Keratinocyte (primary cell): Measurements from ENCODE around the gene CUEDC2. TPM values are rescaled to one million over a fixed set of nuclear protein-coding genes. Genes with fewer than 3 reads are reported as not detected.

Experiments used
- DNase-seq: peaks from one replicate; pipeline ENCODE4 v3.0.0-alpha.2; 2011; ENCODE audit warnings: low read depth, missing footprints, low spot score
- FAIRE-seq: peaks from 2 replicates; lab custom pipeline; 2011; peaks lifted over from hg19 to GRCh38; lab: Jason Lieb, UNC
- H2AFZ ChIP-seq: 2 replicates; pipeline ENCODE4 v1.6.0; 2012; ENCODE audit warnings: low read length, control low read depth, inconsistent platforms; ENCODE audit not compliant: control insufficient read depth
- H3K27ac ChIP-seq: 2 replicates; pipeline ENCODE4 v1.5.1; 2011; ENCODE audit warnings: low read length; ENCODE audit not compliant: control insufficient read depth, insufficient read depth
- H3K27me3 ChIP-seq: 3 replicates; pipeline ENCODE4 v1.6.0; 2011; ENCODE audit warnings: low read length; ENCODE audit not compliant: control insufficient read depth, insufficient read depth; ENCODE audit errors: extremely low read depth
- H3K36me3 ChIP-seq, 2 experiments: 2 replicates in 1 of 2; 3 replicates in 1 of 2; pipeline ENCODE4 v1.5.1; 2011; ENCODE audit warnings: low read length in 2 of 2, mild to moderate bottlenecking in 1 of 2; ENCODE audit not compliant: control insufficient read depth in 2 of 2, insufficient read depth in 2 of 2; ENCODE audit errors: extremely low read depth in 1 of 2
- H3K4me1 ChIP-seq: 3 replicates; pipeline ENCODE4 v1.5.1; 2011; ENCODE audit warnings: low read length; ENCODE audit not compliant: control insufficient read depth, insufficient read depth; ENCODE audit errors: extremely low read depth
- H3K4me2 ChIP-seq: 3 replicates; pipeline ENCODE4 v1.6.0; 2011; ENCODE audit warnings: low read depth, low read length; ENCODE audit not compliant: control insufficient read depth, insufficient read depth; ENCODE audit errors: extremely low read depth
- H3K4me3 ChIP-seq, 3 experiments: fragments of 200-600 bp in 1 of 3; sonication (generic) in 1 of 3; 2 replicates in 2 of 3; 3 replicates in 1 of 3; pipeline ENCODE4 v1.5.1; 2011 to 2016; ENCODE audit warnings: low read length in 3 of 3, mild to moderate bottlenecking in 3 of 3, control low read depth in 2 of 3, inconsistent platforms in 1 of 3, low read depth in 1 of 3, mixed read lengths in 1 of 3, mixed run types in 1 of 3, moderate library complexity in 1 of 3; ENCODE audit not compliant: control insufficient read depth in 2 of 3, insufficient read depth in 2 of 3; ENCODE audit errors: extremely low read depth in 1 of 3
- H3K79me2 ChIP-seq: 2 replicates; pipeline ENCODE4 v1.6.0; 2012; ENCODE audit warnings: low read length; ENCODE audit not compliant: control insufficient read depth, insufficient read depth
- H3K9ac ChIP-seq: 3 replicates; pipeline ENCODE4 v1.6.0; 2011; ENCODE audit warnings: low read length; ENCODE audit not compliant: control insufficient read depth, insufficient read depth; ENCODE audit errors: extremely low read depth
- H3K9me1 ChIP-seq: 3 replicates; pipeline ENCODE4 v1.6.0; 2011; ENCODE audit warnings: low read length; ENCODE audit not compliant: control insufficient read depth, insufficient read depth; ENCODE audit errors: extremely low read depth
- H3K9me3 ChIP-seq: 2 replicates; pipeline ENCODE4 v1.5.1; 2012; ENCODE audit warnings: low read depth, low read length; ENCODE audit not compliant: control insufficient read depth
- H4K20me1 ChIP-seq: 3 replicates; pipeline ENCODE4 v1.6.0; 2011; ENCODE audit warnings: low read length; ENCODE audit not compliant: control insufficient read depth, insufficient read depth; ENCODE audit errors: extremely low read depth
- CTCF ChIP-seq, 3 experiments: IDR thresholded peaks in 1 of 3; conservative IDR thresholded peaks in 1 of 3; optimal IDR thresholded peaks in 1 of 3; 2 replicates in 2 of 3; 3 replicates in 1 of 3; pipeline versions ENCODE3 to v1.5.1; 2011; ENCODE audit warnings: low read length in 3 of 3, mild to moderate bottlenecking in 3 of 3, moderate library complexity in 2 of 3, control low read depth in 1 of 3, inconsistent platforms in 1 of 3; ENCODE audit not compliant: insufficient read depth in 2 of 3; ENCODE audit errors: extremely low read depth in 1 of 3
- EZH2 ChIP-seq: IDR thresholded peaks from one replicate; pipeline ENCODE4 v1.6.1; 2012; ENCODE audit warnings: inconsistent platforms, mild to moderate bottlenecking, low read length, moderate library complexity
- dilution Hi-C: fragments of 300-500 bp; cut with MboI; formaldehyde crosslinking; loops from one replicate; pipeline ENCODE4 v1.7.0; 2020; ENCODE audit warnings: low sequenced_read_pairs; ENCODE audit not compliant: extremely low pct_ligation_motif_present
- polyA plus RNA-seq, 5 experiments: library from polyadenylated mRNA; depleted of rRNA in 3 of 5; stranded (reverse) in 3 of 5; stranded (forward) in 1 of 5; unstranded in 1 of 5; fragments of >200 nt; gene quantifications; 1 replicate in 1 of 5; 2 replicates in 3 of 5; 3 replicates in 1 of 5; pipeline versions ENCODE4 v1.2.1 to v1.2.3, GENCODE V29; 2011 to 2012; ENCODE audit warnings: missing spikeins in 2 of 5, low read depth in 1 of 5, low replicate concordance in 1 of 5

Gene CUEDC2
- polyA plus RNA-seq, 1 donor (not counting 4 experiments of a cell fraction or from before 2014, with no cell fraction given), result 46.6 TPM

GRCh38 chr10:102396317-102396650, 36.1 kb downstream of the CUEDC2 start:
- Histone ChIP-seq H3K4me2 (peak overlapping the region; percentile 73), H3K27ac (peak overlapping the region; percentile 83), H4K20me1 (no peaks in the 10 kb centered on the region), H3K4me3 (peak overlapping the region; percentile 64 to 80 (median 71)), H3K4me1 (peaks cover 26% of the 10 kb centered on the region), H3K9ac (peak overlapping the region; percentile 87), H3K27me3 (no peaks in the 10 kb centered on the region), H3K9me3 (no peaks in the 10 kb centered on the region), H3K79me2 (peaks cover 11% of the 10 kb centered on the region), H3K9me1 (no peaks in the 10 kb centered on the region), H2AFZ (no peak overlapping the region), H3K36me3 (peaks cover 17 to 20% of the 10 kb centered on the region in 2 experiments)
- dilution Hi-C loops, result no loop called here
- TF ChIP-seq EZH2, result no peak
- TF ChIP-seq CTCF (optimal IDR thresholded peaks at IDR 0.05 in 1 of 3, IDR thresholded peaks at IDR 0.05 in 1 of 3, conservative IDR thresholded peaks at IDR 0.05 in 1 of 3; ENCODE audit: extremely low read depth in 1 of 3, insufficient read depth in 2 of 3, low read length in 3 of 3), result no peak
- DNase-seq (no peak), FAIRE-seq (no peak)

- peak within 1 kb of the TSS; percentile 64 to 80 (median 71) for H3K4me3 ChIP-seq
- H3K9me1 ChIP-seq, result no peaks in the 10 kb centered on the region
- peaks cover 14 to 20% of the 10 kb centered on the region in 2 experiments for H3K36me3 ChIP-seq
- H2AFZ ChIP-seq, result peak within 1 kb of the TSS; percentile 36
- no peaks in the 10 kb centered on the region for H4K20me1 ChIP-seq
- H3K4me2 ChIP-seq, result peak within 1 kb of the TSS; percentile 73
- FAIRE-seq, result no peak
- peaks cover 11% of the 10 kb centered on the region for H3K79me2 ChIP-seq
- dilution Hi-C loops, result no loop called here
- peak within 1 kb of the TSS; percentile 83 for H3K27ac ChIP-seq
- no peaks in the 10 kb centered on the region for H3K9me3 ChIP-seq
- DNase-seq, result peak; percentile 42
- H3K27me3 ChIP-seq, result no peaks in the 10 kb centered on the region
- peaks cover 21% of the 10 kb centered on the region for H3K4me1 ChIP-seq
- TF ChIP-seq CTCF (optimal IDR thresholded peaks at IDR 0.05 in 1 of 3, IDR thresholded peaks at IDR 0.05 in 1 of 3, conservative IDR thresholded peaks at IDR 0.05 in 1 of 3; ENCODE audit: extremely low read depth in 1 of 3, insufficient read depth in 2 of 3, low read length in 3 of 3), result no peak
- no peak for TF ChIP-seq EZH2
- H3K9ac ChIP-seq, result peak within 1 kb of the TSS; percentile 87
Observed at GRCh38 chr10:102395400-102396316, 36.7 kb downstream of the CUEDC2 start, which contains the start of gene NFKB2. TSS of gene NFKB2 (plus strand) at chr10:102395705. CDS start at chr10:102395960, 255 bp downstream.
